Psoas muscle (tissue), 8 donors: Measurements from ENCODE around the gene PRKCI. TPM values are rescaled to one million over a fixed set of nuclear protein-coding genes. Genes with fewer than 3 reads are reported as not detected.

Experiments
- ATAC-seq, 4 donors: fragments of 200-7000 bp; cut with Tn5 transposase; one replicate each; pipeline ENCODE4 v1.9.1; 2020; ENCODE audit warnings: moderate library complexity in 3 of 4, mild to moderate bottlenecking in 2 of 4
- DNase-seq, 2 donors: peaks; one replicate each; pipeline ENCODE4 v3.0.0-alpha.2; 2020
- H3K27ac ChIP-seq: fragments of 200-600 bp; one replicate; pipeline ENCODE4 v1.8.0; 2022
- H3K27me3 ChIP-seq, 3 donors: fragments of 200-600 bp in 1 of 3; one replicate each; pipeline versions ENCODE4 v1.6.1 to v1.8.0; 2013 to 2022; ENCODE audit warnings: low read length in 2 of 3, mild to moderate bottlenecking in 2 of 3, moderate library complexity in 1 of 3; ENCODE audit not compliant: insufficient read depth in 3 of 3
- H3K36me3 ChIP-seq, 2 donors: fragments of 200-600 bp in 1 of 2; one replicate each; pipeline versions ENCODE4 v1.6.1 to v1.8.0; 2013 to 2022; ENCODE audit warnings: low read depth in 1 of 2, mild to moderate bottlenecking in 1 of 2, moderate library complexity in 1 of 2; ENCODE audit not compliant: insufficient read depth in 1 of 2
- H3K4me1 ChIP-seq: fragments of 200-600 bp; one replicate; pipeline ENCODE4 v1.8.0; 2022
- H3K4me3 ChIP-seq: fragments of 200-600 bp; one replicate; pipeline ENCODE4 v1.8.0; 2022; ENCODE audit warnings: mild to moderate bottlenecking
- H3K9me3 ChIP-seq: fragments of 200-600 bp; one replicate; pipeline ENCODE4 v1.8.0; 2022
- WGBS, 3 donors: extraction: QIAGEN DNeasy Blood & Tissue Kit; methylation state at CpG; one replicate each; pipeline versions ENCODE4 v1.1.6 to v1.1.7; 2013; 5-methylcytosine and 5-hydroxymethylcytosine counted together
- intact Hi-C, 2 donors: fragments of 100-400 bp; cut with DNase I; formaldehyde crosslinking; loops; one replicate each; pipeline versions ENCODE4 v1.11.0 to v1.14.2; 2022
- polyA plus RNA-seq, 3 donors: library from polyadenylated mRNA; stranded (reverse); fragments of 200-250 nt; gene quantifications; one replicate each; pipeline ENCODE4 v1.2.3, GENCODE V29; 2013
- total RNA-seq, 4 donors: library from RNA; stranded (reverse); fragmentation: NEBNext Ultra II Directional in 2 of 4; extraction: Animal tissue kit (Norgen Biotek cat#: 25700) in 2 of 4; gene quantifications; one replicate each; pipeline versions ENCODE4 v1.2.1 to v1.2.4, GENCODE V29; 2021 to 2023
- TF ChIP-seq, protein P1 (sequence below): fragments of 200-600 bp; IDR thresholded peaks from one replicate; pipeline ENCODE4 v1.8.0; 2022; ENCODE audit warnings: antibody characterized with exemption
- donor health status: healthy with polysubstance abuse.
- donor health status: DM: no; HTN: no; CAD: no; lungs with moderate emphysema.
- donor health status: Bipolar disorder and iron deficiency.
- donor health status: healthy.
- donor health status: DM: yes; HTN: yes; CAD: no.
- donor health status: DM: no; HTN: no; CAD: no.
- donor health status: DM: no; HTN: no; CAD: no.
- donor health status: DM: yes; HTN: yes; CAD: no.

PRKCI gene
- total and polyA plus RNA-seq, 7 donors = 7.3 to 19.8 (median 14.2) TPM

DNA sequence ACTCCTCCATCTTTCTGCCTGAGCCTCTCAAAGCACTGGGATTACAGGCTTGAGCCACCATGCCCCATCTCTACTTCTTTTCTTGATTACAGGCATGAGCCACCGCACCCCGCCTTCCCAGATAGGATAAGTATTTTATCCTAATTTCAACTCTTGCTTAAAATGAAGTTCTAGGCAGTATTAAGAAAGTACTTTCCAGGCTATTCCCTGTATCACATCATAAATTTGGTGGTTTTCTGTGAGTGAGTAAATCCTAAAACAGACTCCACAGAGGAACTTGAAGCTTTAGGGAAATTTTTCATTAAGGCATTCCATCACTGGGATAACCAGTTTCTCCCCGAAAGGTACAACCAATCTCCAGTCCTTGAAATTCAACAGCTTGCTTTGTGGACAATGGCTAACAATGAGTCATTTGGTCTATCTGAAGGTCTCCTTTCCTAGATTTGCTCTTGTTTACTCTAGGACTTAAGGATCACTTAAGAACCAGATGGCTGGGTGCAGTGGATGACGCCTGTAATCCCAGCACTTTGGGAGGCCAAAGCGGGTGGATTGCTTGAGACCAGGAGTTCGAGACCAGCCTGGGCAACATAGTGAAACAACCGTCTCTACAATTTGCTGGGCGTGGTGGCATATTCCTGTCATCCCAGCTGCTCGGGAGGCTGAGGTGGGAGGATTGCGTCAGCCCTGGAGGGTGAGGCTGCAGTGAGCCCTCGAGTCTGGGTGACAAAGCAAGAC, 85.6 kb downstream of the PRKCI start:
- Histone ChIP-seq H3K9me3 (no peaks in the 10 kb centered on the region), H3K27me3 (no peaks in the 10 kb centered on the region), H3K4me1 (no peaks in the 10 kb centered on the region), H3K4me3 (no peak overlapping the region), H3K36me3 (peaks cover 0 to 16% of the 10 kb centered on the region in 2 donors), H3K27ac (no peak overlapping the region)
- DNase-seq (no peak), ATAC-seq (no peak)
- 90 to 92% (median 91%) methylated on average over 11 of the region's 11 CpGs for WGBS, 3 donors
- intact Hi-C loops = loop anchor here in 1 of 2 donors (2.0 kb wide), 1 partner anchor 505 kb away; no protein-coding TSS in a partner anchor
- TF ChIP-seq, protein P1, sequence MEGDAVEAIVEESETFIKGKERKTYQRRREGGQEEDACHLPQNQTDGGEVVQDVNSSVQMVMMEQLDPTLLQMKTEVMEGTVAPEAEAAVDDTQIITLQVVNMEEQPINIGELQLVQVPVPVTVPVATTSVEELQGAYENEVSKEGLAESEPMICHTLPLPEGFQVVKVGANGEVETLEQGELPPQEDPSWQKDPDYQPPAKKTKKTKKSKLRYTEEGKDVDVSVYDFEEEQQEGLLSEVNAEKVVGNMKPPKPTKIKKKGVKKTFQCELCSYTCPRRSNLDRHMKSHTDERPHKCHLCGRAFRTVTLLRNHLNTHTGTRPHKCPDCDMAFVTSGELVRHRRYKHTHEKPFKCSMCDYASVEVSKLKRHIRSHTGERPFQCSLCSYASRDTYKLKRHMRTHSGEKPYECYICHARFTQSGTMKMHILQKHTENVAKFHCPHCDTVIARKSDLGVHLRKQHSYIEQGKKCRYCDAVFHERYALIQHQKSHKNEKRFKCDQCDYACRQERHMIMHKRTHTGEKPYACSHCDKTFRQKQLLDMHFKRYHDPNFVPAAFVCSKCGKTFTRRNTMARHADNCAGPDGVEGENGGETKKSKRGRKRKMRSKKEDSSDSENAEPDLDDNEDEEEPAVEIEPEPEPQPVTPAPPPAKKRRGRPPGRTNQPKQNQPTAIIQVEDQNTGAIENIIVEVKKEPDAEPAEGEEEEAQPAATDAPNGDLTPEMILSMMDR = no peak

DNA sequence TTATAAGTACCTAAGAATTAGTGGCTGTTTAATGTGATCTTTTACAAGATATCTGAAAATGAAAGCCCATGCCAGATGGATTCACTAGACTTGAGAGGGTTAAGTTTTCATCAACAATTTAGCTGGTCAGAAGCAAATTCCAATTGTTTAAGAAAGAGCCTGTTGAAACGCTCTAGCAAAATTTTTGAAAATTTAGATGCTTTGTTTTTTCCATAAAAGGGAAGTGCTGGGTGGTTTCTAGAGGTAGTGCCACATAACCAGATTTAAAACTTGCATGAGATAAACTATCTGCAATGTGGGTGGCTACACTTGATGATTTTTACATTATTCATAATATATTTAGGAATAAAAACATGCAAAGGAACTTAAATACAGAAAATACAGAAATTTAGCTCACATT, 86.8 kb downstream of the PRKCI start:
- Histone ChIP-seq H3K27me3 (no peaks in the 10 kb centered on the region), H3K36me3 (peaks cover 0 to 13% of the 10 kb centered on the region in 2 donors), H3K4me1 (no peaks in the 10 kb centered on the region), H3K27ac (no peak overlapping the region), H3K9me3 (no peaks in the 10 kb centered on the region), H3K4me3 (no peak overlapping the region)
- TF ChIP-seq, protein P1 = no peak
- intact Hi-C loops = loop anchor here in 1 of 2 donors (2.0 kb wide), 1 partner anchor 504 kb away; no protein-coding TSS in a partner anchor
- ATAC-seq (no peak), DNase-seq (no peak)
- WGBS, 3 donors = 58 to 66% (median 60%) methylated on average over 1 of the region's 1 CpG

DNA sequence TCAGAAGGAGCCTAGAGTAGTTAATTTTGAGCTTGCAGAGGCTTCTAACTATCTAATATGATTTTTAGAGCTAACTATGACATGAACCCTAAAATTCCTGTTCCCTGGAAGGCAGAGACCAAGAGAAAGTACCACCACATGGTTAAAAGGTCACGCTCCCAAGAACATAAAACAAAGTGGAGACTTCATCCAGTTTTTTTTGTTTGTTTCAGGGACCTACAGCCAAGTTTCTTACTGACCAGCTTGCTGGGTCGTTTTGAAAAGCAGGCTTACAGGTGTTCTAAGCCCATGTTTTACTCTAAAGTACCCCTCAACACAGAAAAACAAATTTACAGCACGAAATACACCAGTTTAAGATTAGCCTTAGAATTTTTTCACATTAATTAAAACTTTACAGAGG, 95.7 kb downstream of the PRKCI start:
- ATAC-seq = no peak
- intact Hi-C loops = loop anchor here (5.0 to 10.0 kb wide), 2 partner anchors 39 to 497 kb away; partner anchors contain the start of gene SKIL (in 1 of the 2)
- 67 to 75% (median 69%) methylated on average over 3 of the region's 3 CpGs for WGBS, 3 donors
- no peak overlapping the region for H3K4me3 ChIP-seq
- H3K27me3 ChIP-seq = no peaks in the 10 kb centered on the region
- TF ChIP-seq, protein P1 = no peak
- no peaks in the 10 kb centered on the region for H3K36me3 ChIP-seq
- no peak overlapping the region for H3K27ac ChIP-seq
- no peaks in the 10 kb centered on the region for H3K4me1 ChIP-seq
- no peak for DNase-seq
- no peaks in the 10 kb centered on the region for H3K9me3 ChIP-seq

DNA sequence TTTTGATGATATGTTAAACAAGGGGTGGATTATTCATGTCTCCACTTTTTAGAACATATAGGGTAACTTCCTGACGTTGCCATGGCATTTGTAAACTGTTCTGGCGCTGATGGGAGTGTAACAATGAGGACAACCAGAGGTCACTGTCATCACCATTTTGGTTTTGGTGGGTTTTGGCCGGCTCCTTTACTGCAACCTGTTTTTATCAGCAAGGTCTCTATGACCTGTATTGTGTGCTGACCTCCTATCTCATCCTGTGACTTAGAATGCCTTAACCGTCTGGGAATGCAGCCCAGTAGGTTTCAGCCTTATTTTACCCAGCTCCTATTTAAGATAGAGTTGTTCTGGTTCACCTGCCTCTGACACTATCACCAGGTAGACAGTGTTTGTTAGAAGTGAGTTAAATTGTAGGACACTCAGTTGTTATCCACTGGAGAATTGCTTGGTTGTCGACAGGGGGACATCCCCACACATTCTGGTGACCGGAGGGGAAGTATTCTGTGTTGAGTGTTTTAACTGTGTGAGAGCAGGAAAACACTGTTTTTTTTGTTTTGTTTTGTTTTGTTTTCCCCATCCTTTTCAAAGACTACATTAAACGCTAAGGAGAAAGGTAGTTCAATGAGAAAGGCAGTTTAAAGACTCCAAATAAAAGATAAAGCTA, 98.4 kb downstream of the PRKCI start:
- no peak overlapping the region for H3K4me3 ChIP-seq
- intact Hi-C loops = loop anchor here in 1 of 2 donors (10.0 kb wide), 1 partner anchor 374 kb away; no protein-coding TSS in a partner anchor
- no peaks in the 10 kb centered on the region for H3K36me3 ChIP-seq
- ATAC-seq (no peak), DNase-seq (no peak)
- TF ChIP-seq, protein P1 = no peak
- WGBS, 3 donors = 65 to 77% (median 66%) methylated on average over 7 of the region's 7 CpGs
- H3K9me3 ChIP-seq = no peaks in the 10 kb centered on the region
- H3K27ac ChIP-seq = no peak overlapping the region
- no peaks in the 10 kb centered on the region for H3K27me3 ChIP-seq
- no peaks in the 10 kb centered on the region for H3K4me1 ChIP-seq
